ENCODE data around the gene TTC12. TPM values are rescaled to one million over a fixed set of nuclear protein-coding genes. Genes with fewer than 3 reads are reported as not detected.

Gene TTC12
- total RNA-seq, 1 experiment from 2014 or later = 7.6 TPM

GRCh38 chr11:113314065-113314388 lies 356 bp upstream of the TTC12 start:
- peaks cover 11% of the 10 kb centered on the region for H3K27me3 Mint-ChIP-seq (ENCODE audit: low read depth)
- peaks cover 24% of the 10 kb centered on the region for H3K4me1 Mint-ChIP-seq
- ChIA-PET CTCF (interaction anchor here (0.6 to 2.4 kb wide), 7 partner anchors 24 to 416 kb away, joined by 3 to 11 read pairs (median 3); partner anchors contain the start of gene ANKK1), POLR2A (interaction anchor here (1.1 kb wide), 1 partner anchor 161 kb away, joined by 3 read pairs; the partner anchor contains the start of gene DRD2)
- TF ChIP-seq CTCF (IDR thresholded peaks at IDR 0.05) (no peak), PRDM15 (CRISPR knock-in tag; IDR thresholded peaks at IDR 0.05) (no peak), GTF2I (CRISPR knock-in tag; conservative IDR thresholded peaks at IDR 0.05) (0 out of 2 replicates have a peak, but pooled peaks have one; percentile 18)
- H3K4me3 Mint-ChIP-seq = peak overlapping the region; percentile 54
- no peak for DNase-seq (ENCODE audit: low spot score)
- peaks cover 11% of the 10 kb centered on the region for H3K36me3 Mint-ChIP-seq
- H3K27ac Mint-ChIP-seq = 0 out of 2 replicates have a peak overlapping the region, but pooled peaks have one; percentile 4
- H3K9me3 Mint-ChIP-seq = peaks cover 8% of the 10 kb centered on the region
- ATAC-seq = no peak

GRCh38 chr11:113315811-113316210 lies 1.4 kb downstream of the TTC12 start:
- CTCF ChIA-PET = no interaction called here
- POLR2A ChIA-PET = no interaction called here
- Mint-ChIP-seq H3K4me1 (peaks cover 24% of the 10 kb centered on the region), H3K4me3 (peak overlapping the region; percentile 77), H3K36me3 (peaks cover 20% of the 10 kb centered on the region), H3K27ac (no peak overlapping the region), H3K9me3 (peaks cover 19% of the 10 kb centered on the region), H3K27me3 (ENCODE audit: low read depth) (peaks cover 11% of the 10 kb centered on the region)
- no peak for ATAC-seq
- no peak for DNase-seq (ENCODE audit: low spot score)
- TF ChIP-seq ZNF396 (CRISPR knock-in tag; IDR thresholded peaks at IDR 0.05; ENCODE audit: borderline replicate concordance) (no peak), MYBL2 (CRISPR knock-in tag; IDR thresholded peaks at IDR 0.05) (no peak), FOXP4 (CRISPR knock-in tag; IDR thresholded peaks at IDR 0.05) (no peak), EMX1 (CRISPR knock-in tag; IDR thresholded peaks at IDR 0.05) (no peak), ZNF532 (CRISPR knock-in tag; IDR thresholded peaks at IDR 0.05; ENCODE audit: borderline replicate concordance) (no peak), RORB (CRISPR knock-in tag; IDR thresholded peaks at IDR 0.05) (no peak), NFE2L1 (CRISPR knock-in tag; IDR thresholded peaks at IDR 0.05) (no peak), FOXP1 (CRISPR knock-in tag; IDR thresholded peaks at IDR 0.05; ENCODE audit: borderline replicate concordance) (no peak), USF1 (CRISPR knock-in tag; IDR thresholded peaks at IDR 0.05) (no peak), TP53 (CRISPR knock-in tag; IDR thresholded peaks at IDR 0.05) (no peak), HMGXB4 (CRISPR knock-in tag; IDR thresholded peaks at IDR 0.05) (no peak), SP1 (CRISPR knock-in tag; conservative IDR thresholded peaks at IDR 0.05) (no peak), ARID4B (CRISPR knock-in tag; IDR thresholded peaks at IDR 0.05; ENCODE audit: borderline replicate concordance) (no peak)
